ENCODE measurements around the gene PKP1.

GRCh38 chr1:201378804-201379203, 95.5 kb downstream of the PKP1 start:
- TF ChIP-seq POLR2A (IDR thresholded peaks at IDR 0.05; ENCODE audit: low read length), result no peak
- TF ChIP-seq GATA1 (IDR thresholded peaks at IDR 0.05; ENCODE audit: low read depth, low read length), result no peak

All from erythroblast (primary cell).